Caki2 (cell line): ENCODE measurements around the gene NKD1. TPM values are rescaled to one million over a fixed set of nuclear protein-coding genes. Genes with fewer than 3 reads are reported as not detected.

Experiments
- DNase-seq: peaks from one replicate; pipeline ENCODE4 v3.0.0-alpha.2; 2015; ENCODE audit warnings: low read depth
- in situ Hi-C: cut with HindIII; loops from 2 replicates; pipeline ENCODE4 v1.10.0; 2016; ENCODE audit warnings: low sequenced_read_pairs, low pct_unique_long_range_greater_than_20kb, mixed read lengths
- total RNA-seq: library from RNA; depleted of rRNA; stranded (reverse); fragments of >200 nt; shearing (Covaris generic); gene quantifications from 2 replicates; pipeline ENCODE4 v1.2.3, GENCODE V29; 2014; ENCODE audit warnings: low replicate concordance

Gene NKD1
- total RNA-seq, 1 experiment from 2014 or later: under 0.01 TPM

GRCh38 chr16:50667497-50668367 is 119.5 kb downstream of the NKD1 start:
- no peak for DNase-seq
- in situ Hi-C loops: no loop called here

GRCh38 chr16:50668368-50669008 is 120.3 kb downstream of the NKD1 start:
- in situ Hi-C loops: no loop called here
- no peak for DNase-seq

DNA sequence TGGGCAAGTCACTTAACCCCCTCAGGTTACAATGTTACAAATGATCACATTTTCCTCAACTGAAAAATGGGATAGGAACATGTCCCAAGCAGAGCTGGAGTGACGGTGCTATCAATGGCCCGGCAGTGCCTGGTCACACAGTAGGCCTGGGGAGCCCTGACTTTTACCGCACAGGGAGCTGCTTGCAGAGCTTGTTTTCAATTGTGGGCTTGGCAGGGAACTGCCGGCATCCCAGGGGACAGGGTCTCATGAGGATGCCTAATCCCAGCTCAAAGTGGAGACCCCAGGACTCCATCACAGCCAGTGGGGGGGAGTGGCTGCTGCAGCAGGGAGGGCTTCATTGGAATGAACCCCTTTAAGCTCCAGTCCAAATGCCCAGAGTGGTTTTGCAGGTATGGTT is 121.5 kb downstream of the NKD1 start:
- in situ Hi-C loops: no loop called here
- no peak for DNase-seq

- in situ Hi-C loops: no loop called here
Observed at GRCh38 chr16:50670476-50670875, 122.3 kb downstream of the NKD1 start.

DNA sequence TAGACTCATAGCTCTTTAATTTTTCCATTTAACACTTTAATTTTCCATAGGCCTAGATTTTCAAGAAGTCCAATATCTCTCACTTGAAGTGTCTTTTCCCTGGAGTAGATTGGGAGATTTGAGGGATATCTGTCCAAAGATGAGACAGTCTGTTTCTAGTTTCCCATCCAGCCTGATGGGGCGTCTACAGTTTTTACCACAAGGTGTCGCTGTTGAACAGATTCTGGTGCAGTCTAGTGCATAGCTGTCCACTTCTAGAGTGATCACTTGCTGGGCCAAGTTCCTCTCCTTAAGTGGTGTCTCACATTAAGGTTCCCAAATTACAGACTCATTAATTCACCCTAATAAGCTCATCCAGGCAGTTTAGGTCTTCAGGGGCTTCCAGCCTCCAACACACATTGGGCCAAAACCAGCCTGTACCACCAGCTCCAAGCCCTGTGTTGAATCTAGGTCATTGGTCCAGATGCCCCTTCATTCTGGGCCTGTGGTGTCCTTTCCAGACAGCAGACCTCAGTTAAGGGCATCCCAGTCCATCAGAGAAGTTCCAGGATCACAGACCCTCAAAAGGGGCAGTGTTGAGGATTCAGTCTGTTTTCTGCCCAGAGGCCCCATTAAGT is 123.6 kb downstream of the NKD1 start:
- no peak for DNase-seq
- in situ Hi-C loops: no loop called here

More at GRCh38 chr16:50670476-50670875, 122.3 kb downstream of the NKD1 start:
- DNase-seq: no peak

- DNase-seq: no peak
- in situ Hi-C loops: no loop called here
Observed at GRCh38 chr16:50673496-50674275, 125.5 kb downstream of the NKD1 start.

GRCh38 chr16:50674831-50675230 is 126.6 kb downstream of the NKD1 start:
- DNase-seq: no peak
- in situ Hi-C loops: no loop called here

- no peak for DNase-seq
- in situ Hi-C loops: no loop called here
Observed at GRCh38 chr16:50675686-50676610, 127.8 kb downstream of the NKD1 start.

DNA sequence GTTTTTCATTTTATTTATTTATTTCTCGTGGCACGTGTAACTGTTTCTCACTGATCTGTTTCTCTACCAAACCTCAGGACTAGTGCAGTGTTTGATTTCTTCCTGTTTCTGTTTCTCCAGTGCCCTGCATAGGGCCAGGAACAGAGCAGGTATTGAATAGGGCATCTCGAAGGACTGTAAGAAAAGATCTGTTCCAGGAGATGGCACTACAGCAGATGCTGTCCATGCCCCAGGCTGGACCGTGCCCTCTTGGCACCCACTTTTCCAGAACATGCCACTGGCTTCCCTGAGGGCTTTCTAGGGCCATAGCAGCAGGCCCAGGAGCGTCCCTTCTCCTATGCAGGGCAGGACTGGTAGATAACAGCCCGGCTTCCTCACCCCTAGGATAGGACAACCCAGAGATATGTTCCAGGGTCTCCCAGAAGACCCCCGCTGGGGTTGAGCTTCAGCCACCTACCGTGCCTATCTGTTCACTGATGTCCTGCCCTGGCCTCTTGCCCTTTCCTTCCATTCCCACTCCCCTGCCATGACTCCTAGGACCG is 128.6 kb downstream of the NKD1 start:
- in situ Hi-C loops: no loop called here
- no peak for DNase-seq

- DNase-seq: no peak
- in situ Hi-C loops: no loop called here
Observed at GRCh38 chr16:50677351-50677750, 129.2 kb downstream of the NKD1 start.

DNA sequence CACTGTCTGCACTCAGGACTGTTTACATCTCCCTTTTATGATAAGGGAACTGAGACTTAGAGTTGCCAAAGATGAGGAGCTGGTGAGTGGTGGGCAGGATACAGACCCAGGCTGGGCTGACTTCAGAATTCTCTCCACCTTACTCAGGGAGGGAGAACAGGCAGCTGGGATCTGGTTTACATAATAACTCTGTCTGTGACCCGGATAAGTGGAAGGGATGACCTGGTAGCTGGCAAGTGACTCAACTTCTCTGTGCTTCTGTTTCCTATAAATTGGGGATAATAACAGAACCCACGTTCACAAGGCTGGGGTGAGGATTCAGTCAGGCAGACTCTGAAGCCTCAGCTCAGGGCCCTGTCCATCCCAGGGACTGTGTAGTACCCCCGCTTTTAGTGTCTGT is 130.3 kb downstream of the NKD1 start:
- in situ Hi-C loops: no loop called here
- no peak for DNase-seq

DNA sequence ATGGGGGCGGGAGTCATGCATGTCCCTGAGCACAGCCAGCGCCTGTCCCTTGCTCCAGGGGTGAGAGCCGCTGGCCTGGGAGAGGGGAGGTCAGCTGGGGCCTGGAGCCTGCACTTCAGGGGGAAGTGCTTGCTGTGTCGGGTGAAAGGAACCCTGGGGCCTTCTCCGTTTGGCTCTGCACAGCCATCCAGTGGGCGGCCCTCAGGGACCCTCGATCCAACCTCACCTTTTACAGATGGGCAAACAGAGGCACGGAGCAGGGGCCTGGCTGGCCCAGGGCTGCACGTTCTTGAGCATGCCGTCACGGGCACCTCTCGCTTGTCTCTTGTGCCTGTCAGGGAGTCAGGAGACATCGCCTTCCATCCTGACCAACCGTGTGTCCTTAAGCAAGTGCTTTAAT is 131.1 kb downstream of the NKD1 start:
- in situ Hi-C loops: no loop called here

GRCh38 chr16:50679676-50680555 is 131.7 kb downstream of the NKD1 start:
- in situ Hi-C loops: no loop called here
- DNase-seq: no peak

More for the DNA sequence above, 131.1 kb downstream of the NKD1 start:
- no peak for DNase-seq

GRCh38 chr16:50680556-50680893 is 132.3 kb downstream of the NKD1 start:
- no peak for DNase-seq
- in situ Hi-C loops: no loop called here

- in situ Hi-C loops: no loop called here
- no peak for DNase-seq
Observed at GRCh38 chr16:50681021-50681885, 133.1 kb downstream of the NKD1 start, which contains the start of gene SNX20. Gene SNX20, minus strand, starts transcription at chr16:50681312. Its CDS starts 3,786 bp downstream, at chr16:50677526.
